ENCODE data around the gene OOSP3.
A peak's percentile ranks its signal among the peaks of the same experiment; 100 is the strongest.
"Not testable (repeated sequence)": the region's sequence is repeated elsewhere in the genome, so short reads cannot be mapped to it uniquely, and the experiment has no call there.

Gene OOSP3

GRCh38 chr11:59877784-59878183, 798 bp upstream of the OOSP3 start:
- DNase-seq, result no peak

GRCh38 chr11:59879567-59879966, 985 bp downstream of the OOSP3 start:
- no peak for DNase-seq

GRCh38 chr11:59883597-59883996, 5.0 kb downstream of the OOSP3 start:
- no peak for DNase-seq

GRCh38 chr11:59887156-59887555, 8.6 kb downstream of the OOSP3 start:
- not testable (repeated sequence) for DNase-seq

GRCh38 chr11:59891781-59892181, 13.2 kb downstream of the OOSP3 start:
- peak; percentile 18 for DNase-seq

- DNase-seq, result no peak
These were observed 16.0 kb downstream of the OOSP3 start for GRCh38 chr11:59894616-59895015.

GRCh38 chr11:59898046-59898445, 19.5 kb downstream of the OOSP3 start:
- DNase-seq, result no peak

- no peak for DNase-seq
These were observed 20.1 kb downstream of the OOSP3 start for GRCh38 chr11:59898650-59899049.

- DNase-seq, result no peak
These were observed 20.9 kb downstream of the OOSP3 start for GRCh38 chr11:59899532-59899931.

GRCh38 chr11:59900366-59901126, 22.0 kb downstream of the OOSP3 start:
- DNase-seq, result peak; percentile 41

GRCh38 chr11:59901306-59901705, 22.7 kb downstream of the OOSP3 start:
- no peak for DNase-seq

- DNase-seq, result not testable (repeated sequence)
These were observed 25.0 kb downstream of the OOSP3 start for GRCh38 chr11:59903569-59903968.

- DNase-seq, result no peak
These were observed 39.9 kb downstream of the OOSP3 start for GRCh38 chr11:59918480-59918879.

GRCh38 chr11:59918987-59919589, 40.5 kb downstream of the OOSP3 start:
- peak; percentile 3 for DNase-seq

- no peak for DNase-seq
These were observed 45.2 kb downstream of the OOSP3 start for GRCh38 chr11:59923813-59924212.

- DNase-seq, result no peak
These were observed 53.1 kb downstream of the OOSP3 start for GRCh38 chr11:59931688-59932087.

GRCh38 chr11:59938132-59938531, 59.5 kb downstream of the OOSP3 start, which contains the start of gene OOSP1:
TSS of gene OOSP1 (plus strand) at chr11:59938432. CDS start at chr11:59938455, 23 bp downstream.
- DNase-seq, result no peak

- no peak for DNase-seq
These were observed 60.1 kb downstream of the OOSP3 start for GRCh38 chr11:59938718-59939117.

GRCh38 chr11:59939482-59939881, 60.9 kb downstream of the OOSP3 start:
- no peak for DNase-seq

GRCh38 chr11:59941091-59941490, 62.5 kb downstream of the OOSP3 start:
- no peak for DNase-seq

- no peak for DNase-seq
These were observed 65.6 kb downstream of the OOSP3 start for GRCh38 chr11:59943997-59944714.

GRCh38 chr11:59944720-59945119, 66.1 kb downstream of the OOSP3 start:
- DNase-seq, result no peak

All from NCI-H526 treated with DMSO at 0.1 percent for 48 hours (cell line).